ENCODE data around the gene JAKMIP2.

The JAKMIP2 gene

GRCh38 chr5:147544556-147544955 is 238.0 kb downstream of the JAKMIP2 start:
- Histone ChIP-seq H3K9me3 (ENCODE audit: control insufficient read depth, insufficient read depth, low read depth, low read length) (no peaks in the 10 kb centered on the region), H3K4me3 (ENCODE audit: low read depth, low read length) (no peak overlapping the region), H3K27ac (ENCODE audit: extremely low read depth, low read depth, low read length) (no peak overlapping the region), H3K36me3 (ENCODE audit: control insufficient read depth in 2 of 2, insufficient read depth in 1 of 2, low read length in 2 of 2) (no peaks in the 10 kb centered on the region), H3K4me1 (ENCODE audit: control insufficient read depth, insufficient read depth, low read length) (no peaks in the 10 kb centered on the region)
- CTCF ChIA-PET: no interaction called here
- TF ChIP-seq RBAK (tag by site-specific recombination; IDR thresholded peaks at IDR 0.05) (no peak), ZNF670 (tag by site-specific recombination; IDR thresholded peaks at IDR 0.05; ENCODE audit: low read depth) (no peak), ZBTB8A (tag by site-specific recombination; IDR thresholded peaks at IDR 0.05) (no peak), ZNF530 (tag by site-specific recombination; IDR thresholded peaks at IDR 0.05; ENCODE audit: low read depth) (no peak), ZNF350 (tag by site-specific recombination; IDR thresholded peaks at IDR 0.05) (no peak), PRDM10 (tag by site-specific recombination; IDR thresholded peaks at IDR 0.05) (no peak), ZNF214 (tag by site-specific recombination; IDR thresholded peaks at IDR 0.05; ENCODE audit: borderline replicate concordance) (no peak)
- POLR2A ChIA-PET: no interaction called here

GRCh38 chr5:147539053-147539452 is 243.5 kb downstream of the JAKMIP2 start:
- Histone ChIP-seq H3K4me3 (ENCODE audit: low read depth, low read length) (no peak overlapping the region), H3K36me3 (ENCODE audit: control insufficient read depth in 2 of 2, insufficient read depth in 1 of 2, low read length in 2 of 2) (no peaks in the 10 kb centered on the region), H3K9me3 (ENCODE audit: control insufficient read depth, insufficient read depth, low read depth, low read length) (no peaks in the 10 kb centered on the region), H3K27ac (ENCODE audit: extremely low read depth, low read depth, low read length) (no peak overlapping the region), H3K4me1 (ENCODE audit: control insufficient read depth, insufficient read depth, low read length) (peaks cover 8% of the 10 kb centered on the region)
- TF ChIP-seq ZNF701 (tag by site-specific recombination; IDR thresholded peaks at IDR 0.05) (no peak), ZNF837 (tag by site-specific recombination; IDR thresholded peaks at IDR 0.05) (no peak), ZNF350 (tag by site-specific recombination; IDR thresholded peaks at IDR 0.05) (no peak), ZNF530 (tag by site-specific recombination; IDR thresholded peaks at IDR 0.05; ENCODE audit: low read depth) (no peak), GLIS2 (tag by site-specific recombination; IDR thresholded peaks at IDR 0.05) (no peak), PRDM2 (tag by site-specific recombination; IDR thresholded peaks at IDR 0.05; ENCODE audit: borderline replicate concordance) (no peak), ZNF433 (tag by site-specific recombination; IDR thresholded peaks at IDR 0.05; ENCODE audit: low read depth) (no peak), HOXC10 (CRISPR knock-in tag; IDR thresholded peaks at IDR 0.05) (no peak), FEZF1 (tag by site-specific recombination; IDR thresholded peaks at IDR 0.05) (no peak), ZEB2 (tag by site-specific recombination; IDR thresholded peaks at IDR 0.05) (no peak), ZNF580 (tag by site-specific recombination; IDR thresholded peaks at IDR 0.05) (no peak), ZNF302 (tag by site-specific recombination; IDR thresholded peaks at IDR 0.05; ENCODE audit: low read depth) (no peak), ZBTB7A (tag by site-specific recombination; IDR thresholded peaks at IDR 0.05; ENCODE audit: low read depth) (no peak)
- ChIA-PET CTCF (interaction anchor here (0.6 to 1.1 kb wide), 2 partner anchors 8 to 40 kb away, joined by 3 read pairs; no protein-coding TSS in a partner anchor), POLR2A (no interaction called here)
